CD4-positive, alpha-beta T cell treated with Interleukin-15 for 4 hours (primary cell): ENCODE results near the gene VCAN.

Experiments used
- DNase-seq: peaks from one replicate; pipeline ENCODE4 v3.0.0-alpha.2; 2020; ENCODE audit warnings: low spot score

VCAN gene

DNA sequence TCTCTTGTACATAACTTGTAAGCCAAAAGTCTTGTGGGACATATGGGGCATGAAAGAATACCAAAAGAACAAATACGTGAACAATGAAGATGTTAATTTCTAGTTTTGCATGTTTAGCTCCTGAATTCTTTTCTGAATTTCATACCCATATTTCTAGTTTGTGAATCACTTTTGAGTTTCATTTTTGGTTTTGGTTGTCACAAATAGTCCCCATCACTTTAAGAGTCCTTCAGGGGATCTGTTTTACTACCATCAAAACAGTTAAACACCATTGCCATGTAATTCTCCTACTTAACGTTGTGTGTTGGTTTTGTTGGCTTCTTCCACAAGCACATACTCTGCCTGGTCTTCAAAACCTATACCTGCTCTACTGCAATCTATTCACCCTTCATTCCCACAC lies 27.0 kb downstream of the VCAN start:
- DNase-seq = no peak

DNA sequence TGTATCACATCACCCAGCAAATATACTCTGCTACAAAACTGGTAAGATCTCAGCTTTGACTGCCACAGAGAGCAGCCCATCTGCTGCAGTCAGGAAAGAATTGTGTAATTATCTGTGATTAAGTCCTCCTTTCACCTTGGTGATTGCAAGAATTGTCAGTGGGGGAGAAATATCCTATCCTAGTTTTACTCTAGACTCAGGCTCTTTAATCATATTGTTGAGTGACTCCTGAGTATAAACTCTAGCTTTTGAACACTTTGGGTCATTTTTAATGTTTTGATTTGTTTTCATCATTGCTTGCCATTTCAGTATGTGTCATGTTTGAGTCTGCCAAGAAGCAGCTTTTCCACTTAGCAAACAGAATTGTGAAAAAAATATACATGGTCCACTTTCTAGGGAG lies 32.1 kb downstream of the VCAN start:
- DNase-seq = no peak

DNA sequence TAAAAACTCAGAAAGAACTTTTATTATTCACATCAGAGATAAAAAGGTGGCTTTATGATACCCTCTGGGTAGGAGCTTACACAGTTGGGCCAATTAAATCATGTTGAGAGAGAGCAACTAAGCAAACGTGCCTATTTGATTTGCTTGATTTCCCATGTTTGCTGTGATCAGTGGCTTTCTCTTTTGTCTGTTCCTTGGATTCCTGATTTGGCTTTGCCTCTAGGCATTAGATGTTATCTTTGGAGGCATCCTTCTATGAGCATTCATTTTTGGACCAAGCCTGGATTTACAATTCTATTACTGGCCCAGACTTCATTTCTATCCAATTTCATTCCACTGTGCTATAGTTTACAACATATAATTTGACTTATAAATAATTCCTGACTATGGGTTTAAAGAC lies 35.9 kb downstream of the VCAN start:
- no peak for DNase-seq

DNA sequence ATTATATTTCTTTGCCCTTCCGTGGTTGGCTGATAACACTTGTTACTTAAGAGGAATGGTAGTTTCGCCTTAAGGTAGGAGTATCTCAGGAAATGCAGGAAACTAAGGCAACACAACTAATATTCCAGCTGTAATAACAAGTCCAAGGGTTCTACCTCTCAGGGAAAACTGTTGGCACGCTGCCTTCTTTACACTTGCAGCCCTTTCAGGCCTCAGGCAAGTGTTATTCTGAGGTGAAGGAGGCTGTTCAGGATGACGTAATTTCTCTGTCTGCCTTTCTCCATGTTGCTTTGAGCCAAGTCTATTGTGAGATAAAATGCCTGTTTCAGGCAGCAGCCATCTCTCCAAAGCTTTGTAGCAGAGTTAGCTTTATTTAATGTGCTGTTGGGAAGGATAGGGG lies 38.0 kb downstream of the VCAN start:
- DNase-seq = no peak

DNA sequence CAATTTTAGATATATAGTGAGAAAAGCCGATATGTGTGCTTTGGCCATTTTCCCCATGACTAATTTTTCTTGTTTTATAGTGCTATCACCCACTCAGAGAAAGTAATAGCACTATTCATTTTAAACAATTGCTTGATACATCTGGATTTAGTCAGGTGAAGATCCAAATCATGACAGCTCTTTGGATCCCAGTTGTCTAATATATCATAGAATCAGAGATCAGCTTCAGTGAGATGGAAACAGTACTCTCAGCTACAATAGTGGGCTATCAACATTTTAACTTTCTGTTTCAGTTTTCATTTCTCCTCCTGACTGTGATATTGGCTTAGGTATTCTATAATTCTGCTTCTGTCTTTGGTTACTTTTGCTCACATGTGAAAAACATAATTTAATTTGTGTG lies 38.7 kb downstream of the VCAN start:
- DNase-seq = no peak

DNA sequence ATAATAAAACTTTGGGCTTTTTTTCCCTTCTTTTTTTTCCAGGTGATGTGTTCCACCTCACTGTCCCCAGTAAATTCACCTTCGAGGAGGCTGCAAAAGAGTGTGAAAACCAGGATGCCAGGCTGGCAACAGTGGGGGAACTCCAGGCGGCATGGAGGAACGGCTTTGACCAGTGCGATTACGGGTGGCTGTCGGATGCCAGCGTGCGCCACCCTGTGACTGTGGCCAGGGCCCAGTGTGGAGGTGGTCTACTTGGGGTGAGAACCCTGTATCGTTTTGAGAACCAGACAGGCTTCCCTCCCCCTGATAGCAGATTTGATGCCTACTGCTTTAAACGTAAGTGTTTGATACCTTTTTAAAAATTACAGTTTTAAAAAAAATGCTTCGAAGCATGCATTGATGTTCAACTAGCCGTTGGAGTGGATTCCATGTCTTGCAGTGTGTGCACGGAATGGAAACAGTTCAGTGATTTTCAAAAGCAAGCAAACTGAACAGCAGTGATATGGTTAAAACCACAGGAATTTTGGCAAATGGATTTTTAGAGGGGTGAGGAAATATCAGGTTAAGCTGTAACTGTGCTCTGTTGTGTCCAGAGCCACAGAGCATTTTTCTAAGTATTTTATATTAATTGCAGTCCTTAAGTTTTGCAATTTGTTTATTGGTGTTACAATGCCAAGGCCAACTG lies 40.7 kb downstream of the VCAN start:
- DNase-seq = no peak

DNA sequence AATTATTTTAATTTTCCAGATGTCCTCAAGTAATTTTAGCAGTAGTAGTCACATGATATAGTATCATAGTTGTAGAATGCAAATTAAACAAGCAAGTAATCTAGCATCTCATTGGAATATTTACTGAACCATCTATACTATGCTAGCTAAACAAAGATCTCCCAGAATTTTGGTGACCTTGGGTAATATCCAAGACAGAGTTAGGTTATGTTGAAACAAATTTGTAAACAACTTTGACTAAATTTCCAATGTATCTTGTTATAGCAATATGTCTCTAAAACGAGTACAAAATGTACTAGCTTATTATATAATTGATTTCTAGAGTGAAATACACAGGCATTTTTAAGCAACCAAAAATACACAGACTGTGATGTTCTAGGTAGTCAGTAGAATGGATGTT lies 41.5 kb downstream of the VCAN start:
- no peak for DNase-seq

DNA sequence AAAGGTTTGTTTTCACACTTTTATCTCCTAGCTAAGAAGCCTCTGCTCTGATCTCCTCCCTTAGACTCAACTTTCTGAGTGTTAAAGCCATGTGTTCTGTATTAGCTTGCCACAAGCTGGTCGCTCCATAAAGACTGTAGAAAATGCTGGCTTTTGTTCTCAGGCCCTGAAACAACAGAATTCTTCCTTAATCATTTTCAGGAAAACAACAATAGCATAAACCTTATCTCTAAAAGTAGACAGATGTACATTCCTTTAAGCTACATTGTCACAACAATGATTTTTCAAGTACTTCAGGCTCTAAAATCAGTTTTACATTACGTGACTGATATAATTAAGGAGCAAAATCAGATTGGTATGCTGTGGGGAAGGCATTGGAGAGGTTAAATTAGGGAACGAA lies 41.9 kb downstream of the VCAN start:
- DNase-seq = no peak

DNA sequence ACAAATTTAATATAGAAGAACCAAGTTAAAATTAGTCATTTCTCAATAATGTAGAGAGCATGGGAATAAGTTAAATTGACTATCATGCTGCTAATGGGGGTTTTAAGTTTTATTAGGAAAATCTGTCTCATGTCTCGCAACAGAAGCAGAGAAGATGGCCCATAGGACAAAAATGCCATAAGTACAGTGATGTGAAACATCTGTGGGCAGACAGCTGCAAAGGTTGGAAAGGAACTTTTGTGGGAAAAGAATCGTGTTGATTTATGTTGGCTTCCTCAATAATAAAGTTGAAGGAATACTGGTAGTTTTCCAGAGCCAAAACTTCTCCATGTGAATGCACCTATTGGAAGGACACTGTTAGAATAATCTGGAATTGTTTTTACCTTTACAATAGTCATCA lies 44.8 kb downstream of the VCAN start:
- DNase-seq = no peak

DNA sequence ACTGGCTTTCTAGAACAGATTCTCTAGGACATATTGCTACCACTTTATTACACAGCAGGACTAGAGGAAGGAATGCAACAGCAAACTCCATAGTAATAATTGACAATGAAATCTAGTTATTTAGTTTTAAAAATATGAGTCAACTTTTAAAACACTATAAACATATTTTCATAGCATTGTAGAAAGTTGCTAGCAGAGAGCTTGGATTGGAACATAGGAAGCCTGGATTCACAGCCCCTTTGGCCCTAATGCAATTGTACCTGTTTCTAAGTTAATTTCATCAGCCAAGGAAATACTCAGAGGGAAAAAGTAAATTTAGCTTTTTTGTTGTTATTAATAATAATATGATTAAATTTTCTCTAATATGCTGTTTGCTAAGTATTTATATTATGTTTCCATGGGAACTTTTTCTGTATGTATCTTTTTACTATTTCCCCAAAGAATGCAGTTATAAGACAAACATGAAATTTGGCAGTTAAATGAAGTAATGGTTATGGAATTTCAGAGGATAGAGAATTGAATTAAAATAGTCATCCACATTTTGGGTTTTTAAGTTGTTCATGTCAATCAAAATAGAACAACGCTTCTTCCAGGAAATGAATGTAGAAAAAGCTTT lies 45.6 kb downstream of the VCAN start:
- no peak for DNase-seq

DNA sequence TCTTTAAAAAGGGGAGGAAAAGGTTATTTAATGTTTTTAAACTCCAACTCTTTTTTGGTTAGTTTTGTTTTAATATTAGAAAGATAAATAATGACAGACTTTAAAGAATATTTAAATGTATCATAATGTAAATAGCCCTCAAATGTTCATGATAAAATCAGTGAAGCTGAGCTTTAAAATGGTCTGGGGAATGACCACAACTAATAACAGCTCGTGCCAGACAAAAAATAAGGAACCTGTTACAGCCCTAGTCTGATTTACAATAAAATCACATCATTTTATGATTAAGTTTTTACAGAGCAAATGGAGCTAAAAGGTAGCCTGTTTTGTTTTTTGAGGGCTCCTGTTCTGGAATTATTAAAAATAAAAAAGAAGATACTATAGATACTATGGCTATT lies 46.1 kb downstream of the VCAN start:
- no peak for DNase-seq

DNA sequence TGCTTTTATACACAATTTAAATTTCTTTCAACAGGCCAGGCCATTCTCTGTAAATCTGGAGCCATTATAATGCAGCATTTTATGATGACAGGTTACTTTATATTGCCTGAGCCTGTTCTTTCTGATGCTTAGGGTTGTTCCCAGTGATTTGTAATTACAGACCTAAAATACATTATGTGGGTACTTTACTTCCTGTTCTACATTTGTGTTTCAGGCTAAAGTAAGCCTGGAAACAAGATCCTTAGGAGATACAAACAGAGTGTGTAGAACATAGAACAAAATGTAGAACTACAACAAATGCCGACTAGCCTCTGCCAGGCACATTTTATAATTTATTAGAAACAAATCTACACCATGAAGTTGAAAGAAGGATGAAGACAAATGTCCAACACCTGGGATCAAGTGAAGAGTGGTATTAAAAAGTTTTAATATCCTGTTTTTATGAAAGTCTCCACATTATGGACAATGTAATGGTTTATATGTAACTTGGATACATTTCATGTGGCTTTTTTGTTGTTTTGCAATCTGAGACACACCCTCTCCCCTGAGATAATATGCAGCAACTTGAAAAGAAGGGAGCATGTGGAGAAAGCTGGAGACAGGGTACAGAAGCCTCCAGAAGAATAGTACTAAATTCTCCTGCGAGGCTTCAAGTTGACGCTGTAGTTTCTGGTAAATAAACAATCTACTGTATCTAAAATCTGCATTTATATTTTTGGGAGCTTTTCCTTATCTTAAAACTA lies 46.9 kb downstream of the VCAN start:
- DNase-seq = no peak

DNA sequence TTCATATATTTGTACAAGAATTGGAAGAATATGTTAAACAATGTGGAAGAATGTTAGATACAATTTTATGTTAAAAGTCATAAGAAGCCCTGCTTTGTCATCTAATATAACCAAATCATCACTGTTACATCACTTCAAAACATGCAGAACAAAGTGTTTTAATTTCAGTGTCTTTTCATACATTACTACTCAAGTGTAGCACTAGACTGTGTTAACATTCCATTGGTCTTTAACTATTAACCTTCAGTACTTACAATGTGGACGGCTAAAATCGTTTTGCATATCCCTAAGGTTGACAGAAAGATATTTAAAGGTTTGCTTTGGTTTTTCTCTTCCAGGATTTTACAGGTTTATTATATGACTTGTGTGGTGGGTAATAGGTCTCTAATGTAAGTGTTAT lies 50.9 kb downstream of the VCAN start:
- no peak for DNase-seq

DNA sequence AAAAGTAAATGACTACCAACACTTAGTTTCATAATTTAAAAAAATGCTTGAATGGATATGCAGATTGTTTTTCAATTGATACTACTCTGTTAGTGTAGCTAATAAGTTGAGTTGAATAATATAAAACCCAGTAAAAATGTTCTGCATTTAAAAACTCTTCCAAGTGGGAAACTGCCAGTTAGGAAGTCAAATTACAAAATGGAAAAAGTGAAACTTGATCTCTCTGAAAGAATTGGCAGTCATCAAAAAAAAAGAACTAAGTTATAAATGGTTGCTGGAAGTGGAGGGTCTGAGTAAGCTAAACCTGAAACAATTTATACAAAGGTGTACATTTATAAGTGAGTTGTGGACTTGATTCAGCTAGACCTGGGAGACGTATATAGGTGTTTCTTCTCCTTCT lies 52.4 kb downstream of the VCAN start:
- DNase-seq = no peak

DNA sequence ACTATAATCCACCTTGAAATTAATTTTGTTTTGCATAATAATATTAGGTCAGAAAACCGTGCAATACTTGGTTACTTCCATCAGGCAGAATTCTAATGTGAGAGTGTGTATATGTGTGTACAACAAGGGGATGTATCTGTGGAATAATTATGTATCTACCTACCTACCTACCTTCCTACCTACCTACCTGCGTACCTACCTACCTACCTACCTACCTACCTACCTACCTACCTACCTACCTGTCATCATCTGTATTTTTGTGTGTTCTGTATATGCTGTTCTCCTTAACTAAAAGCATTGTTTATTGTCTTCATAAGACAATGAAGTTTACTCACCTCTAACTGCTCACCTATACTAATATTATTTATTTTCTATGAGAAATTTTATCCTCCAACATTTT lies 52.8 kb downstream of the VCAN start:
- no peak for DNase-seq

DNA sequence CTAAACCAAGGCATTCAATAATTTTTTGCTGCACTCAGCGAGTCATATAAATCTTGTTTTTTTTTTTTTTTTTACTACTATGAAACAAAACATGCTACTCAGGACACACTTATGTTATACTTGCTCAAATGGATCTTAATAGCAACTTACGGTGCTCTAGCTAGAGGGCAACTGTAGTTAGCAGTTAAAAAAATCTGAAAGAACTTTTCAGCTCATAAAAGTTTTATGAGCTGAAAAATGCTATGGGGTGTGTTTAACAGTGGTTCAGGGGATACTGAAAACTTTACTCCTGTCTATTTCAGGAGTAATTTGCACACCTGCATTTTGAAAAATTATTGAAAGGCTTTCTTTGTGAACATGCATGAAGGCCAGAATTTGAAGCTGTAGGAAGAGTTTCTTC lies 53.4 kb downstream of the VCAN start:
- DNase-seq = no peak

DNA sequence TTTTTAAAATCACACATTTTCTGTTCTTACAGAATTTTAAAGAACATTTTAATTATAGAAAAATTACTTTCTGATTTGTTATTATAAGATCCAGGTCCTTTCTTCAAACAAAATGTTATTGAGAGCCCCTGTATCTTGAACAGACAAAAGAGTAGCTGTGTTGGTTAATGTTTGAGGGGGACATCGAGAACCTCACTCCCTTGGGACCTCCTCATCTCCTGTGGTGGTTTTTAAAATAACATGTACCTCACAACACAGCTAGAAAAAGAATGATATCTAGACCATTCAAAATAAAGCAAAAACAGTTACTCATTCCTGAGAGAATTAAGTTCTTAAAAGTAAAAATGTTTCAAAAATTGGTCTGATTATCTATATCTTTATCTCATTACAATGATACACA lies 54.7 kb downstream of the VCAN start:
- no peak for DNase-seq

DNA sequence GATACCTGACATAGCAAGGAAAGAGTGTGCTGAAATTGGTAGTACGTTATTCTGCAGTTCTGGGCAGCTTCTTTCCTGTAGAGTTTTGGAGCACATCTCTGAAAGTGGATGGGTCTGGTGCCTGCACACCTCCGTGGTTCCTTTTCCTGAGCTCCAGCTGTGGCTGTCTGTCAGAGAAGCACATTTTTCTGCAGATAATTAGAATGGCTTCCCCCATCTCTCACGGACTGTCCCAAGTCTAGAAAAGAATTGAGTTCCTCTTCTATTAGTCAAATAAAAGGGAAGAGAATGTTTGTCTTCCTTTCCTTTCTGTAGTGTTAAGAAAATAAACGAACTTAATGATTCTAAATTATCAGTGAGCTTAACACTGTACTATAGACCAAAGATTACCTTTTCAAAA lies 55.7 kb downstream of the VCAN start:
- DNase-seq = no peak

DNA sequence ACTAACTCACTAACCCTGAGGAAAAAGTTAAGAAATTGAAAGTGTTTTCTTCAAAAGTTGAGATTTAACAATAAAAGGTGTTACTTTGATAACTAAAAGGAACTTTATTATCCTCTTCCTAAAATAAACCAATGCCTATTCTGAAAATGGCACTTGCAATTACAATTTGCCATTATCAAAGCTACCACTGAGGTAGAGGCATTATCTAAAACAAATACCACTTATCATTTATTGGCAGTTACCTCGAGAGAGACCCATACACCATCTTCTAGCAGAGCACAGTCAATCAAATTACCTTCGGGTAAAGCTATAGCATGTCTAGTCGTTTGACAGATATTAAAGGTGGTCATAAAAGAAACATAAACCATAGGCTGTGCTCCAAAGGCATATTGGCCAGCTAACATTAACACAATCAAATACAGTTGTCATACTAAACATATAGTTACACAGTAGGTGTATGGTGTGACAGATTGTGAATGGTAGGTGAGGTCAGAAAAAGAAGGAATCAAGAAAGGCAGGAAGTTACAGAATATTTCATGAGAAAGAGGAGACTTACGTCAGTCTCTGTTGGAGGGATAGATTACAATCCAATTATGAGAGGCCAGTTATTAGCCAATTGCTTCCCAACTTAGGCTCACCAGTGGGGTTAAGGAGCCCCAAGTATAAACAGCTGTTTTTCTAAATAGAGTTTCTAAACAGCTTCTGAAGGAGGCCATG lies 56.3 kb downstream of the VCAN start:
- no peak for DNase-seq

DNA sequence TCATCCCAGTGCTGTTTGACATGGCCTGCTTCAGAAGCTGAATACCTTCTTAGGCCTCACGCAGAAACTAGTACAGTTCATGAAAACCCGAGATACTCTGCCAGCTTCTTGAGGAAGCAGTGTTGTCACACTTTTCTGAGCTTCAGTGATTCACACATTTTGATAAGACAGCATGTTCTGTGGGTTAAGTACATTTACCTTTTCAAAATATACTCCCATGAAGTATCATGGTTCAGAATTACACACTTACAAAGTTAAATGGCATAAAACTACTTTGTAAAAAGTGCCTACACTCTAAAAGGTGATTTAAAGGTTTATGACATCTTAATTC lies 56.9 kb downstream of the VCAN start:
- DNase-seq = no peak

DNA sequence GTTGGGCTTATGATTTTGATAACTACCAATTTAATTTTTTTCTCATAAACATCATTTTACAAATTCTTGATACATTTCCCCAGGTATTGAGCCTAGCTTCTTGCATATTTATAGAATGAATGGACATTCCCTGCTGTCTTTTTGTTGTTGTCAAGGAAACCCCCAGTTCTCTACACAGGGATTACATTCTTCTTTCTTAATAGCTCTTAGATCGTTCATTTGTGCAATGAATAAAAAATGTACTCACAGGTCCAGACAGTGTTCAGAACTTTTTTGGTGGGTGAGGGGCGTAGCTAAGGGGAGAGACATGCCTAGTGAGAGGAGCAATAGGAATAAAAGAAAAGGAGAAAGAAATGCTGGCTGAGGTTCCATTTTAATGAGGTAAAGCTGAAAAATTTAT lies 58.6 kb downstream of the VCAN start:
- no peak for DNase-seq

DNA sequence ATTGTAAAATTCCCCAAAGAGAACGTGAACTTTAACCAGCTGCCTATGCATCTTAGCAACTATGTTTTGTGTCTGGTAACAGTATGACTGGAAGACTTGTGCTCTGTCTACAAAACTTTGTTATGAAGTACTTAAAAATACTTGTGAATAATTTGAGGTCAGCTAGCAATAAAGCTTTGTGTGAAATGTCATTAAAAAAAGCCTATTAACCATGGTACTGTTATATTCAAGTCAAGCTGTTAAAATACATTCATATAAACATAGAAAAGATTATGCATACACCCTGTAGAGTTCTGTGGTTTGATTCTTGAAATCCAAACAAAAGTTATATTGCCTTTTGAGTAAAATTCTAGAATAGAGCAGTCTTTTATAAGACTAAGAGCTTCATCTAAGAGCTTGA lies 60.1 kb downstream of the VCAN start:
- DNase-seq = no peak

DNA sequence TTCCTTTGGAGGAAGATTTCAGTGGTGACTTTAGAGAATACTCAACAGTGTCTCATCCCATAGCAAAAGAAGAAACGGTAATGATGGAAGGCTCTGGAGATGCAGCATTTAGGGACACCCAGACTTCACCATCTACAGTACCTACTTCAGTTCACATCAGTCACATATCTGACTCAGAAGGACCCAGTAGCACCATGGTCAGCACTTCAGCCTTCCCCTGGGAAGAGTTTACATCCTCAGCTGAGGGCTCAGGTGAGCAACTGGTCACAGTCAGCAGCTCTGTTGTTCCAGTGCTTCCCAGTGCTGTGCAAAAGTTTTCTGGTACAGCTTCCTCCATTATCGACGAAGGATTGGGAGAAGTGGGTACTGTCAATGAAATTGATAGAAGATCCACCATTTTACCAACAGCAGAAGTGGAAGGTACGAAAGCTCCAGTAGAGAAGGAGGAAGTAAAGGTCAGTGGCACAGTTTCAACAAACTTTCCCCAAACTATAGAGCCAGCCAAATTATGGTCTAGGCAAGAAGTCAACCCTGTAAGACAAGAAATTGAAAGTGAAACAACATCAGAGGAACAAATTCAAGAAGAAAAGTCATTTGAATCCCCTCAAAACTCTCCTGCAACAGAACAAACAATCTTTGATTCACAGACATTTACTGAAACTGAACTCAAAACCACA lies 67.4 kb downstream of the VCAN start:
- no peak for DNase-seq
